ENCODE results near the gene KRTAP19-5.
"Not testable (repeated sequence)": the region's sequence is repeated elsewhere in the genome, so short reads cannot be mapped to it uniquely, and the experiment has no call there.

KRTAP19-5 gene

GRCh38 chr21:30502041-30502440 lies at the start of gene KRTAP19-5:
Gene KRTAP19-5 (minus strand): TSS chr21:30502141. CDS start chr21:30502090, 51 bp downstream.
- DNase-seq: no peak

GRCh38 chr21:30541764-30542163 lies 39.8 kb upstream of the KRTAP19-5 start, which contains the start of gene KRTAP19-6:
Gene KRTAP19-6 (minus strand): TSS chr21:30541864. CDS start chr21:30541833, 31 bp downstream.
- DNase-seq: no peak

- no peak for DNase-seq
Measured at GRCh38 chr21:30518876-30519275, 16.9 kb upstream of the KRTAP19-5 start.

GRCh38 chr21:30515681-30516080 lies 13.7 kb upstream of the KRTAP19-5 start:
- DNase-seq: no peak

GRCh38 chr21:30505621-30506205 lies 3.8 kb upstream of the KRTAP19-5 start:
- DNase-seq: not testable (repeated sequence)

GRCh38 chr21:30497065-30497464 lies 4.9 kb downstream of the KRTAP19-5 start, which contains the start of gene KRTAP19-4:
Gene KRTAP19-4 (minus strand): TSS chr21:30497165. CDS start chr21:30497110, 55 bp downstream.
- DNase-seq: no peak

- DNase-seq: no peak
Measured at GRCh38 chr21:30491963-30492428, 9.9 kb downstream of the KRTAP19-5 start, which contains the start of gene KRTAP19-3. Gene KRTAP19-3 (minus strand): TSS chr21:30492013. CDS start chr21:30491957, 56 bp downstream.

- no peak for DNase-seq
Measured at GRCh38 chr21:30487336-30487735, 14.6 kb downstream of the KRTAP19-5 start, which contains the start of gene KRTAP19-2. Gene KRTAP19-2 (minus strand): TSS chr21:30487436. CDS start chr21:30487348, 88 bp downstream.

- no peak for DNase-seq
Measured at GRCh38 chr21:30486180-30486579, 15.8 kb downstream of the KRTAP19-5 start.

GRCh38 chr21:30482130-30482529 lies 19.8 kb downstream of the KRTAP19-5 start:
- DNase-seq: no peak

GRCh38 chr21:30480145-30480544 lies 21.8 kb downstream of the KRTAP19-5 start, which contains the start of gene KRTAP19-1:
Gene KRTAP19-1 (minus strand): TSS chr21:30480367. CDS start chr21:30480317, 50 bp downstream.
- DNase-seq: no peak

GRCh38 chr21:30479259-30479658 lies 22.7 kb downstream of the KRTAP19-5 start:
- no peak for DNase-seq

GRCh38 chr21:30478004-30478403 lies 23.9 kb downstream of the KRTAP19-5 start:
- no peak for DNase-seq

GRCh38 chr21:30468900-30469714 lies 32.8 kb downstream of the KRTAP19-5 start:
- no peak for DNase-seq

GRCh38 chr21:30463713-30464112 lies 38.2 kb downstream of the KRTAP19-5 start:
- DNase-seq: no peak
